Tibial nerve (tissue), 4 donors: Measurements from ENCODE around the gene SYPL1. TPM values are rescaled to one million over a fixed set of nuclear protein-coding genes. Genes with fewer than 3 reads are reported as not detected.

ENCODE experiments used
- DNase-seq, 2 donors: peaks; one replicate each; pipeline ENCODE4 v3.0.0-alpha.2; 2019; ENCODE audit warnings: low spot score in 2 of 2
- H3K27ac ChIP-seq, 4 donors: fragments of 200-600 bp; sonication (generic) in 3 of 4; one replicate each; pipeline ENCODE4 v1.5.1; 2017 to 2019; ENCODE audit warnings: mild to moderate bottlenecking in 1 of 4
- H3K27me3 ChIP-seq, 2 donors: fragments of 200-600 bp; sonication (generic) in 1 of 2; one replicate each; pipeline versions ENCODE4 v1.5.1 to v1.6.0; 2017 to 2019
- H3K36me3 ChIP-seq, 3 donors: fragments of 200-600 bp; sonication (generic); one replicate each; pipeline ENCODE4 v1.5.1; 2018 to 2019
- H3K4me1 ChIP-seq, 4 donors: fragments of 200-600 bp; sonication (generic) in 3 of 4; one replicate each; pipeline ENCODE4 v1.5.1; 2017 to 2019
- H3K4me3 ChIP-seq, 4 donors: fragments of 200-600 bp; sonication (generic) in 3 of 4; one replicate each; pipeline ENCODE4 v1.5.1; 2017 to 2019; ENCODE audit warnings: mild to moderate bottlenecking in 1 of 4, moderate library complexity in 1 of 4
- H3K9me3 ChIP-seq, 4 donors: fragments of 200-600 bp; sonication (generic) in 3 of 4; one replicate each; pipeline ENCODE4 v1.5.1; 2017 to 2019
- CTCF ChIP-seq, 5 experiments: fragments of 200-600 bp in 3 of 5; fragments of 450-650 bp in 2 of 5; sonication (generic) in 3 of 5; IDR thresholded peaks; one replicate each; pipeline ENCODE4 v1.5.1; 2016 to 2019; ENCODE audit warnings: antibody characterized with exemption in 5 of 5, mild to moderate bottlenecking in 3 of 5, moderate library complexity in 2 of 5
- EP300 ChIP-seq, 2 donors: sonication (generic); formaldehyde crosslinking; IDR thresholded peaks; one replicate each; pipeline ENCODE4 v1.6.1; 2017; ENCODE audit warnings: antibody characterized with exemption in 2 of 2, mild to moderate bottlenecking in 1 of 2
- POLR2A ChIP-seq, 2 donors: fragments of 450-650 bp; IDR thresholded peaks; one replicate each; pipeline ENCODE4 v1.6.1; 2017; ENCODE audit warnings: antibody characterized with exemption in 2 of 2, mild to moderate bottlenecking in 2 of 2, moderate library complexity in 2 of 2
- WGBS, 2 donors: methylation state at CpG; one replicate each; pipeline ENCODE4 v1.1.5; 2018; 5-methylcytosine and 5-hydroxymethylcytosine counted together
- total RNA-seq, 4 donors: library from RNA; depleted of rRNA; stranded (reverse); fragments of >200 nt; gene quantifications; one replicate each; pipeline ENCODE4 v1.1.0, GENCODE V29; 2016

Gene SYPL1
- total RNA-seq, 4 donors from 2014 or later: 69.6 to 79.5 (median 71.5) TPM

GRCh38 chr7:106047818-106048705 is 64.0 kb downstream of the SYPL1 start:
- no peak for TF ChIP-seq POLR2A (IDR thresholded peaks at IDR 0.05)
- TF ChIP-seq CTCF (IDR thresholded peaks at IDR 0.05): no peak
- no peak for TF ChIP-seq EP300 (IDR thresholded peaks at IDR 0.05)
- Histone ChIP-seq H3K4me1 (peaks cover 0 to 16% (median 3%) of the 10 kb centered on the region in 4 donors), H3K4me3 (no peak overlapping the region), H3K27me3 (no peaks in the 10 kb centered on the region), H3K9me3 (no peaks in the 10 kb centered on the region), H3K36me3 (no peaks in the 10 kb centered on the region), H3K27ac (no peak overlapping the region)
- no peak for DNase-seq
- 82 to 86% methylated on average over 10 of the region's 10 CpGs for WGBS, 2 donors

- DNase-seq: no peak
- Histone ChIP-seq H3K27me3 (no peaks in the 10 kb centered on the region), H3K9me3 (no peaks in the 10 kb centered on the region), H3K27ac (no peak overlapping the region), H3K36me3 (no peaks in the 10 kb centered on the region), H3K4me3 (no peak overlapping the region), H3K4me1 (peaks cover 0 to 25% (median 5%) of the 10 kb centered on the region in 4 donors)
- WGBS, 2 donors: 67 to 71% methylated on average over 5 of the region's 5 CpGs
- TF ChIP-seq POLR2A (IDR thresholded peaks at IDR 0.05): no peak
Observed at GRCh38 chr7:106047184-106047583, 64.9 kb downstream of the SYPL1 start.

- 53 to 74% methylated on average over 1 of the region's 1 CpG for WGBS, 2 donors
Observed at GRCh38 chr7:106045586-106045985, 66.5 kb downstream of the SYPL1 start.

GRCh38 chr7:106045139-106045538 is 67.0 kb downstream of the SYPL1 start:
- DNase-seq: no peak
- Histone ChIP-seq H3K27me3 (no peaks in the 10 kb centered on the region), H3K9me3 (no peaks in the 10 kb centered on the region), H3K4me3 (no peak overlapping the region), H3K27ac (no peak overlapping the region), H3K4me1 (peaks cover 0 to 26% (median 6%) of the 10 kb centered on the region in 4 donors), H3K36me3 (no peaks in the 10 kb centered on the region)
- 67 to 68% methylated on average over 2 of the region's 2 CpGs for WGBS, 2 donors
- TF ChIP-seq CTCF (IDR thresholded peaks at IDR 0.05) (no peak), EP300 (IDR thresholded peaks at IDR 0.05) (no peak), POLR2A (IDR thresholded peaks at IDR 0.05) (no peak)

More at GRCh38 chr7:106045586-106045985, 66.5 kb downstream of the SYPL1 start:
- Histone ChIP-seq H3K9me3 (no peaks in the 10 kb centered on the region), H3K27ac (no peak overlapping the region), H3K4me1 (peaks cover 0 to 30% (median 7%) of the 10 kb centered on the region in 4 donors), H3K27me3 (no peaks in the 10 kb centered on the region), H3K36me3 (no peaks in the 10 kb centered on the region), H3K4me3 (no peak overlapping the region)
- TF ChIP-seq POLR2A (IDR thresholded peaks at IDR 0.05) (no peak), CTCF (IDR thresholded peaks at IDR 0.05) (no peak), EP300 (IDR thresholded peaks at IDR 0.05) (no peak)
- DNase-seq: no peak

- Histone ChIP-seq H3K4me3 (no peak overlapping the region), H3K4me1 (peaks cover 0 to 20% (median 4%) of the 10 kb centered on the region in 4 donors), H3K36me3 (no peaks in the 10 kb centered on the region), H3K27me3 (no peaks in the 10 kb centered on the region), H3K9me3 (no peaks in the 10 kb centered on the region), H3K27ac (no peak overlapping the region)
- DNase-seq: no peak
- 77 to 82% methylated on average over 4 of the region's 4 CpGs for WGBS, 2 donors
- TF ChIP-seq POLR2A (IDR thresholded peaks at IDR 0.05) (no peak), EP300 (IDR thresholded peaks at IDR 0.05) (no peak), CTCF (IDR thresholded peaks at IDR 0.05) (no peak)
Observed at GRCh38 chr7:106042196-106042611, 69.9 kb downstream of the SYPL1 start.
